Fibroblast of lung (primary cell): ENCODE data around the gene MCF2L2.

ENCODE experiments used
- EZH2 ChIP-seq: IDR thresholded peaks from 2 replicates; pipeline ENCODE4 v1.5.1; 2012; ENCODE audit warnings: low read length, control low read depth, mild to moderate bottlenecking; ENCODE audit errors: missing control alignments
- TF ChIP-seq, protein P1 (sequence below), 2 donors: IDR thresholded peaks in 1 of 2; conservative IDR thresholded peaks in 1 of 2; 1 replicate in 1 of 2; 2 replicates in 1 of 2; pipeline ENCODE4 v1.5.1; 2011 to 2012; ENCODE audit warnings: low read length in 2 of 2, control low read depth in 1 of 2, inconsistent platforms in 1 of 2, low read depth in 1 of 2, mild to moderate bottlenecking in 1 of 2

DNA sequence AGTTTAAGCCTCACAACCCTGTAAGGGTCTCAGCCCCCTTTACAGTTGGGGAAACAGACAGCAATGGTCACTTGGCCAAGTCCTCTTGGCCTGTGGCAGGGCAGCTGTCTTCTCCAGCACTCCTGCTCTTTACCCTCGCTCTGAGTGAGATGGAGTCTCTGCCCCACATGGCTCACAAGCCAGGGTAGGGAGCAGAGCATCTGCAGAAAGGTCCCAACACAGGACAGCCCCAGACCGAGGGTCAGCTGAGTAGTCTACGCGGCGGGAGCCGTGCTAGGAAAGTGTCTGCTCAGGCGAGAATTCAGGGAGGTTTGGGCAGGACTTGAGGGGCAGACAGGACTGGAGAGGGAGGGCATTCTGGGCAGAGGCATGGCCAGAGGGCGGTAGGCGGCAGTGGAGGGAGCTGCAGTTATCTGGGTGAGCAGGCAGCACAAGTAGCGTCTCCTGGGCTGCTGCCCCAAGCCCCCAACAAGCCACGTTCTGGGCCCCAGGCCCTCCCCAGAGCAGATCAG is 247.6 kb downstream of the MCF2L2 start:
- TF ChIP-seq, protein P1, sequence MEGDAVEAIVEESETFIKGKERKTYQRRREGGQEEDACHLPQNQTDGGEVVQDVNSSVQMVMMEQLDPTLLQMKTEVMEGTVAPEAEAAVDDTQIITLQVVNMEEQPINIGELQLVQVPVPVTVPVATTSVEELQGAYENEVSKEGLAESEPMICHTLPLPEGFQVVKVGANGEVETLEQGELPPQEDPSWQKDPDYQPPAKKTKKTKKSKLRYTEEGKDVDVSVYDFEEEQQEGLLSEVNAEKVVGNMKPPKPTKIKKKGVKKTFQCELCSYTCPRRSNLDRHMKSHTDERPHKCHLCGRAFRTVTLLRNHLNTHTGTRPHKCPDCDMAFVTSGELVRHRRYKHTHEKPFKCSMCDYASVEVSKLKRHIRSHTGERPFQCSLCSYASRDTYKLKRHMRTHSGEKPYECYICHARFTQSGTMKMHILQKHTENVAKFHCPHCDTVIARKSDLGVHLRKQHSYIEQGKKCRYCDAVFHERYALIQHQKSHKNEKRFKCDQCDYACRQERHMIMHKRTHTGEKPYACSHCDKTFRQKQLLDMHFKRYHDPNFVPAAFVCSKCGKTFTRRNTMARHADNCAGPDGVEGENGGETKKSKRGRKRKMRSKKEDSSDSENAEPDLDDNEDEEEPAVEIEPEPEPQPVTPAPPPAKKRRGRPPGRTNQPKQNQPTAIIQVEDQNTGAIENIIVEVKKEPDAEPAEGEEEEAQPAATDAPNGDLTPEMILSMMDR (conservative IDR thresholded peaks at IDR 0.05 in 1 of 2, IDR thresholded peaks at IDR 0.05 in 1 of 2; ENCODE audit: low read depth in 1 of 2, low read length in 2 of 2) = no peak
- no peak for TF ChIP-seq EZH2
